Measurements from ENCODE around the gene YIPF7.

YIPF7 gene

DNA sequence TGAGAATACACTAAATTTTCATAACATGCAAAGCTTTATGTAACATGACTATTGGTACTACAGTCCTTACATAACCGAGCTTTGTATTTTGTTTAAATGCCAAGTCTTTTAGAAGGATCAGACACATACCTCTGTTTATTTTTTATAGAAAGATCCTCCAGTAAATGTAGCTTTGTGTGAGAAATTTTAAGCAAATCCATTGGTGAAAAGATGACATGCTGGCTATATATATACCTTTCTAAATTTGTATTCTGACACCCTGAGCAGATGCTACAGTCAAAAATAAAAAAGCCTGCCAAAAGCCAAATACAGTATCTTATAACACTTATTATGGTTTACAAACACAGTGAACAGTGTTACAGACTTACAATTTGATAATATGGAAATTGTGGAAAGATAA is at the start of gene YIPF7:
YIPF7 (minus strand) TSS at position 201 of the 400 bp plus-strand sequence. CDS start 1,525 bp downstream, outside the sequence.
- TF ChIP-seq ZFX (IDR thresholded peaks at IDR 0.05; ENCODE audit: borderline replicate concordance), result no peak
- no peak for TF ChIP-seq CTCF (IDR thresholded peaks at IDR 0.05)

GRCh38 chr4:44701037-44701436 is 49.6 kb upstream of the YIPF7 start:
- H3K27ac ChIP-seq, result no peak overlapping the region
- no peak for TF ChIP-seq CTCF (IDR thresholded peaks at IDR 0.05)
- no peak for TF ChIP-seq ZFX (IDR thresholded peaks at IDR 0.05; ENCODE audit: borderline replicate concordance)

More for the DNA sequence above, at the start of gene YIPF7:
- no peak within 1 kb of the TSS for H3K27ac ChIP-seq

DNA sequence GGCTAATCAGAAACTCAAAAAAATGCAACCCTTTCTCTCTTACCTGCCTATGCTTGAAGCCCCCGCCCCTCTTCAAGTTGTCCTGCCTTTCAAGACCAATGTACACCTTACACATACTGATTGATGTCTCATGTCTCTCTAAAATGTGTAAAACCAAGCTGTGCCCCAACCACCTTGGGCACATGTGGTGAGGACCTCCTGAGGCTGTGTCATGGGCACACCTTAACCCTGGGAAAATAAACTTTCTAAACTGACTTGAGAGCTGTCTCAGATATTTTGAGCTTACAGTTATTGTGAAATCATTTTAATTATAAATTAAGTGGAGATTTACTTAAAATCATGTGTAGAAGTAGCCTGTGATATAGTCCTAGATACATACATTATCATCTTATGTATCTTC is 49.0 kb upstream of the YIPF7 start:
- TF ChIP-seq CTCF (IDR thresholded peaks at IDR 0.05) (no peak), ZFX (IDR thresholded peaks at IDR 0.05; ENCODE audit: borderline replicate concordance) (no peak)
- H3K27ac ChIP-seq, result no peak overlapping the region; the same call in 1 of the 2 replicates

- no peak for TF ChIP-seq ZFX (IDR thresholded peaks at IDR 0.05; ENCODE audit: borderline replicate concordance)
- TF ChIP-seq CTCF (IDR thresholded peaks at IDR 0.05), result no peak
- H3K27ac ChIP-seq, result no peak overlapping the region
These were observed 33.2 kb upstream of the YIPF7 start for GRCh38 chr4:44684648-44685047.

GRCh38 chr4:44679060-44679459 is 27.6 kb upstream of the YIPF7 start:
- TF ChIP-seq CTCF (IDR thresholded peaks at IDR 0.05) (no peak), ZFX (IDR thresholded peaks at IDR 0.05; ENCODE audit: borderline replicate concordance) (no peak)
- peak overlapping the region; percentile 70 for H3K27ac ChIP-seq

- peak within 1 kb of the TSS; percentile 70 for H3K27ac ChIP-seq
- TF ChIP-seq CTCF (IDR thresholded peaks at IDR 0.05) (no peak), ZFX (IDR thresholded peaks at IDR 0.05; ENCODE audit: borderline replicate concordance) (no peak)
These were observed 26.9 kb upstream of the YIPF7 start, which contains the start of gene GUF1 for GRCh38 chr4:44678094-44679041. Gene GUF1, plus strand, starts transcription at chr4:44678420. Its CDS starts 203 bp downstream, at chr4:44678623.

DNA sequence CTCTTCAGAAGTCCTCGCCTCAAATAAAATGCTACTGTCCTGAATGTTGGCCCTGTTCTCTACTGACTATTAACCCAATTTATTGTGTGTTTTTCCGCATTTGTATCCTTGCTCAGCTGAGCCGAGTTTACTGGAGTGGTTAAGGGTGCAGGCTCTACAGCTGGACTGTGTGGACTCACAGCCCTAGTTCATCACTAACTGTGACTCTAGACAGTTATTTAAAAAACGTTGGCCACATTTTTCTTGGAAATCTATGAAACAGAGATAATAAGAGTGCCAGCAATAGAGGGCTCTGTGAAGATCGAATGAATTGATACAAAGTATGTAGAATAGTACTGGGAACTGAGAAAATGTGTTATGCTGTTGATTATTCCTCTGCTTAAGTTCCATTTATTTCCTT is 23.9 kb upstream of the YIPF7 start:
- no peak overlapping the region for H3K27ac ChIP-seq
- no peak for TF ChIP-seq CTCF (IDR thresholded peaks at IDR 0.05)
- no peak for TF ChIP-seq ZFX (IDR thresholded peaks at IDR 0.05; ENCODE audit: borderline replicate concordance)

Measured in 22Rv1 (cell line).